ENCODE data around the gene ILKAP.
A peak's percentile ranks its signal among the peaks of the same experiment; 100 is the strongest.

Gene ILKAP

GRCh38 chr2:238224356-238225035 lies 21.0 kb upstream of the ILKAP start:
- Histone ChIP-seq H3K4me3 (ENCODE audit: low read depth, low read length) (no peak overlapping the region), H3K36me3 (ENCODE audit: control insufficient read depth, insufficient read depth, low read length) (no peaks in the 10 kb centered on the region), H3K9ac (ENCODE audit: low read depth, low read length) (no peak overlapping the region), H3K9me3 (ENCODE audit: control insufficient read depth, insufficient read depth, low read length) (no peaks in the 10 kb centered on the region), H3K4me1 (ENCODE audit: control insufficient read depth, insufficient read depth, low read length) (no peaks in the 10 kb centered on the region), H3K27me3 (ENCODE audit: control insufficient read depth, insufficient read depth, low read length) (peaks cover 12% of the 10 kb centered on the region), H3K27ac (ENCODE audit: low read depth, low read length) (no peak overlapping the region)

GRCh38 chr2:238220892-238221521 lies 17.5 kb upstream of the ILKAP start:
- no peaks in the 10 kb centered on the region for H3K4me1 ChIP-seq (ENCODE audit: control insufficient read depth, insufficient read depth, low read length)
- H3K9ac ChIP-seq (ENCODE audit: low read depth, low read length): no peak overlapping the region
- no peaks in the 10 kb centered on the region for H3K9me3 ChIP-seq (ENCODE audit: control insufficient read depth, insufficient read depth, low read length)
- H3K27me3 ChIP-seq (ENCODE audit: control insufficient read depth, insufficient read depth, low read length): no peaks in the 10 kb centered on the region
- no peaks in the 10 kb centered on the region for H3K36me3 ChIP-seq (ENCODE audit: control insufficient read depth, insufficient read depth, low read length)
- H3K4me3 ChIP-seq (ENCODE audit: low read depth, low read length): no peak overlapping the region
- no peak overlapping the region for H3K27ac ChIP-seq (ENCODE audit: low read depth, low read length)

- no peak overlapping the region for H3K9ac ChIP-seq (ENCODE audit: low read depth, low read length)
- H3K4me1 ChIP-seq (ENCODE audit: control insufficient read depth, insufficient read depth, low read length): no peaks in the 10 kb centered on the region
- no peaks in the 10 kb centered on the region for H3K9me3 ChIP-seq (ENCODE audit: control insufficient read depth, insufficient read depth, low read length)
- H3K4me3 ChIP-seq (ENCODE audit: low read depth, low read length): no peak overlapping the region
- H3K27ac ChIP-seq (ENCODE audit: low read depth, low read length): no peak overlapping the region
- H3K27me3 ChIP-seq (ENCODE audit: control insufficient read depth, insufficient read depth, low read length): no peaks in the 10 kb centered on the region
- H3K36me3 ChIP-seq (ENCODE audit: control insufficient read depth, insufficient read depth, low read length): no peaks in the 10 kb centered on the region
These were observed 16.9 kb upstream of the ILKAP start for GRCh38 chr2:238220274-238220891.

GRCh38 chr2:238216651-238217184 lies 13.2 kb upstream of the ILKAP start:
- Histone ChIP-seq H3K9ac (ENCODE audit: low read depth, low read length) (no peak overlapping the region), H3K27ac (ENCODE audit: low read depth, low read length) (no peak overlapping the region), H3K4me3 (ENCODE audit: low read depth, low read length) (no peak overlapping the region), H3K4me1 (ENCODE audit: control insufficient read depth, insufficient read depth, low read length) (no peaks in the 10 kb centered on the region), H3K36me3 (ENCODE audit: control insufficient read depth, insufficient read depth, low read length) (no peaks in the 10 kb centered on the region), H3K9me3 (ENCODE audit: control insufficient read depth, insufficient read depth, low read length) (no peaks in the 10 kb centered on the region), H3K27me3 (ENCODE audit: control insufficient read depth, insufficient read depth, low read length) (no peaks in the 10 kb centered on the region)

GRCh38 chr2:238207006-238207405 lies 3.5 kb upstream of the ILKAP start:
- H3K4me3 ChIP-seq (ENCODE audit: low read depth, low read length): no peak overlapping the region
- peaks cover 4% of the 10 kb centered on the region; the same call in 1 of the 2 replicates for H3K4me1 ChIP-seq (ENCODE audit: control insufficient read depth, insufficient read depth, low read length)
- no peak overlapping the region for H3K27ac ChIP-seq (ENCODE audit: low read depth, low read length)
- no peak overlapping the region for H3K9ac ChIP-seq (ENCODE audit: low read depth, low read length)
- peaks cover 15% of the 10 kb centered on the region for H3K27me3 ChIP-seq (ENCODE audit: control insufficient read depth, insufficient read depth, low read length)
- no peaks in the 10 kb centered on the region for H3K9me3 ChIP-seq (ENCODE audit: control insufficient read depth, insufficient read depth, low read length)
- no peaks in the 10 kb centered on the region for H3K36me3 ChIP-seq (ENCODE audit: control insufficient read depth, insufficient read depth, low read length)

- H3K36me3 ChIP-seq (ENCODE audit: control insufficient read depth, insufficient read depth, low read length): no peaks in the 10 kb centered on the region
- H3K4me3 ChIP-seq (ENCODE audit: low read depth, low read length): peak overlapping the region; percentile 83
- H3K27me3 ChIP-seq (ENCODE audit: control insufficient read depth, insufficient read depth, low read length): peaks cover 10% of the 10 kb centered on the region
- peaks cover 4% of the 10 kb centered on the region; the same call in 1 of the 2 replicates for H3K4me1 ChIP-seq (ENCODE audit: control insufficient read depth, insufficient read depth, low read length)
- H3K9ac ChIP-seq (ENCODE audit: low read depth, low read length): peak overlapping the region; percentile 43
- H3K9me3 ChIP-seq (ENCODE audit: control insufficient read depth, insufficient read depth, low read length): no peaks in the 10 kb centered on the region
- peak overlapping the region; percentile 27 for H3K27ac ChIP-seq (ENCODE audit: low read depth, low read length)
These were observed 633 bp upstream of the ILKAP start for GRCh38 chr2:238203973-238204683.

GRCh38 chr2:238202326-238203093 lies 985 bp downstream of the ILKAP start:
- Histone ChIP-seq H3K36me3 (ENCODE audit: control insufficient read depth, insufficient read depth, low read length) (no peaks in the 10 kb centered on the region), H3K9me3 (ENCODE audit: control insufficient read depth, insufficient read depth, low read length) (no peaks in the 10 kb centered on the region), H3K4me1 (ENCODE audit: control insufficient read depth, insufficient read depth, low read length) (peaks cover 4% of the 10 kb centered on the region; the same call in 1 of the 2 replicates), H3K27me3 (ENCODE audit: control insufficient read depth, insufficient read depth, low read length) (peaks cover 8% of the 10 kb centered on the region), H3K27ac (ENCODE audit: low read depth, low read length) (no peak overlapping the region), H3K9ac (ENCODE audit: low read depth, low read length) (peak overlapping the region; percentile 54), H3K4me3 (ENCODE audit: low read depth, low read length) (peak overlapping the region; percentile 83)

- Histone ChIP-seq H3K27ac (ENCODE audit: low read depth, low read length) (no peak overlapping the region), H3K4me1 (ENCODE audit: control insufficient read depth, insufficient read depth, low read length) (no peaks in the 10 kb centered on the region), H3K4me3 (ENCODE audit: low read depth, low read length) (no peak overlapping the region), H3K9me3 (ENCODE audit: control insufficient read depth, insufficient read depth, low read length) (no peaks in the 10 kb centered on the region), H3K9ac (ENCODE audit: low read depth, low read length) (no peak overlapping the region), H3K36me3 (ENCODE audit: control insufficient read depth, insufficient read depth, low read length) (peaks cover 81% of the 10 kb centered on the region), H3K27me3 (ENCODE audit: control insufficient read depth, insufficient read depth, low read length) (no peaks in the 10 kb centered on the region)
These were observed 13.1 kb downstream of the ILKAP start for GRCh38 chr2:238190445-238190844.

GRCh38 chr2:238187618-238188548 lies 15.6 kb downstream of the ILKAP start:
- no peak overlapping the region for H3K4me3 ChIP-seq (ENCODE audit: low read depth, low read length)
- H3K9ac ChIP-seq (ENCODE audit: low read depth, low read length): no peak overlapping the region
- no peaks in the 10 kb centered on the region for H3K9me3 ChIP-seq (ENCODE audit: control insufficient read depth, insufficient read depth, low read length)
- no peaks in the 10 kb centered on the region for H3K27me3 ChIP-seq (ENCODE audit: control insufficient read depth, insufficient read depth, low read length)
- no peaks in the 10 kb centered on the region for H3K4me1 ChIP-seq (ENCODE audit: control insufficient read depth, insufficient read depth, low read length)
- no peak overlapping the region for H3K27ac ChIP-seq (ENCODE audit: low read depth, low read length)
- H3K36me3 ChIP-seq (ENCODE audit: control insufficient read depth, insufficient read depth, low read length): peaks cover 88% of the 10 kb centered on the region
